HG02623 (cell line): Measurements from ENCODE around the gene NOL3.
A peak's percentile ranks its signal among the peaks of the same experiment; 100 is the strongest.

Source experiments
- ATAC-seq: cut with Tn5 transposase; IDR thresholded peaks from one replicate; pipeline ENCODE4 v1.9.1; 2021; ENCODE audit warnings: moderate library complexity; ENCODE audit not compliant: unreplicated experiment

Gene NOL3

GRCh38 chr16:67188323-67188722 lies 18.0 kb downstream of the NOL3 start:
- no peak for ATAC-seq

GRCh38 chr16:67188798-67189197 lies 18.5 kb downstream of the NOL3 start:
- no peak for ATAC-seq

GRCh38 chr16:67190041-67190440 lies 19.7 kb downstream of the NOL3 start, which contains the start of gene EXOC3L1:
EXOC3L1 (minus strand) TSS chr16:67190136; CDS start chr16:67189676, 460 bp downstream.
- no peak for ATAC-seq

GRCh38 chr16:67190448-67191399 lies 20.4 kb downstream of the NOL3 start:
- ATAC-seq: no peak

- no peak for ATAC-seq
Measured at GRCh38 chr16:67191411-67191994, 21.2 kb downstream of the NOL3 start.

- ATAC-seq: peak; percentile 80
Measured at GRCh38 chr16:67191995-67192681, 21.8 kb downstream of the NOL3 start, which contains the start of gene E2F4. E2F4 (plus strand) TSS chr16:67192155; CDS start chr16:67192228, 73 bp downstream.

GRCh38 chr16:67192781-67193361 lies 22.5 kb downstream of the NOL3 start:
- ATAC-seq: no peak

- ATAC-seq: no peak
Measured at GRCh38 chr16:67193536-67193935, 23.2 kb downstream of the NOL3 start.

- no peak for ATAC-seq
Measured at GRCh38 chr16:67194260-67194659, 23.9 kb downstream of the NOL3 start.

GRCh38 chr16:67195676-67196075 lies 25.3 kb downstream of the NOL3 start:
- no peak for ATAC-seq

GRCh38 chr16:67196881-67197280 lies 26.5 kb downstream of the NOL3 start:
- no peak for ATAC-seq

- ATAC-seq: no peak
Measured at GRCh38 chr16:67197704-67198103, 27.4 kb downstream of the NOL3 start.

- ATAC-seq: no peak
Measured at GRCh38 chr16:67198238-67198734, 27.9 kb downstream of the NOL3 start.

GRCh38 chr16:67199011-67199807 lies 28.9 kb downstream of the NOL3 start, which contains the start of gene ELMO3:
ELMO3 (plus strand) TSS chr16:67199131; CDS start chr16:67199327, 196 bp downstream.
- no peak for ATAC-seq

- no peak for ATAC-seq
Measured at GRCh38 chr16:67199808-67200198, 29.5 kb downstream of the NOL3 start.

- no peak for ATAC-seq
Measured at GRCh38 chr16:67200491-67200890, 30.2 kb downstream of the NOL3 start.

GRCh38 chr16:67201411-67202345 lies 31.3 kb downstream of the NOL3 start:
- ATAC-seq: no peak

GRCh38 chr16:67202426-67202825 lies 32.1 kb downstream of the NOL3 start:
- ATAC-seq: no peak

- no peak for ATAC-seq
Measured at GRCh38 chr16:67202956-67203493, 32.7 kb downstream of the NOL3 start.
